ENCODE results near the gene GRAPL.
"Not testable (repeated sequence)": the region's sequence is repeated elsewhere in the genome, so short reads cannot be mapped to it uniquely, and the experiment has no call there.

GRAPL gene

DNA sequence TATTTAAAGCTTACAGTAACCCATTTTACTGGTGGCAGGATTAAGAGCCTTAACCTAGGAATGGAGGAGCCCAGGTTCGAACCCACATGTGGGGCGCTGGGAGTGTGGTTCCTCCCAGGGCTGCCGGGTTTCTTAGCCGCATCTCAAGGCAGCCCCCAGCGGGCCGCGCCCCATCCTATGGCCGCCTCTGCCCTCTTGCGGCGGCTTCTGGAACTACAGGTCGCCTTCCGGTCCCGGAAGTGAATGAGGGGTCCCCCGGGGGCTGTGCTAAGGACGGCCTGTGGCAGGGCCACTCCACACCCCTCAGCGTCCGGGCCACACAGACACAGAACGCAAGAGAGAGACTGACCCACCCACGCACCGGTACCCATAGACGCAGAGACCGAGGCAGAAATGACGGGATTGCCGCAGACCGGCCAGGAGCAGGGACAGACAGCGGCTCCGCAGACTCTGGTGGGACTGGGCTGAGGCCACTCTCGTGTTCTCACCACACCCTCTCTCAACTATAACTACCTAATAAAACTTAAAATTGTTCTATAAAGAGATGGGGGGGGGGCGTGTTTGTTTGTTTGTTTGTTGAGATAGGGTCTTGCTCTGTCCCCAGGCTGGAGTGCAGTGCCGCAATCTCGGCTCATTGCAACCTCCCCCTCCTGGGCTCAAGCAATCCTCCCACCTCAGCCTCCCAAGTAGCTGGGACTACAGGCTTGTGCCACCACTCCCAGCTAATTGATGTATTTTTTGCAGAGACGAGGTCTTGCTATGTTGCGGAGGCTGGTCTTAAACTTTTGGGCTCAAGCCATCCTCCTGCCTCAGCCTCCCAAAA lies 69.2 kb downstream of the GRAPL start:
- not testable (repeated sequence) for DNase-seq

DNA sequence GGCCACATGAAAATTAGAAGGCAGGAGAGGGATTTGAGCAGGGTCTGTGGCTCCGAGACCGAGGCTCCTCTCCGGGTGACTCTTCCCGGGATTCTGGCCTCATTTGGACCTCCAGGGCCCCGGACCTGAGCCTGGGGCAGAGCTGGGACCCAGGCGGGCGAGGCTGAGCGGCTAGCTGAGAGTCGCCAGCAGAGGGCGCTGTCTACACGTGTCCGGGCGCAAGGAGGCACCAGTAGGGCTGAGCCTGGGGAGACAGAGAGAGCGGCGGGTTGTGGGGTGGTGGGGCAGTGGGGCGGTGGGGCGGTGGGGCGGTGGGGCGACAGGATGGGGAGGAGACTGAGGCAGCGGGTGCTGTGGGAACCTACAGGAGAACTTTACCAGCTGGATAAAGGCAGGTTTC lies 75.1 kb downstream of the GRAPL start:
- DNase-seq, result not testable (repeated sequence)

GRCh38 chr17:19203429-19203828 lies 76.0 kb downstream of the GRAPL start:
- DNase-seq, result not testable (repeated sequence)

Measured in retina (tissue), 1 donor.